Activated CD8-positive, alpha-beta memory T cell treated with anti-CD3 and anti-CD28 coated beads, Interleukin-2, amount 10 ng/mL, durations not matched to agents 7 days and 5 days (primary cell): ENCODE results near the gene RBKS. TPM values are rescaled to one million over a fixed set of nuclear protein-coding genes. Genes with fewer than 3 reads are reported as not detected.
"Not testable (repeated sequence)": the region's sequence is repeated elsewhere in the genome, so short reads cannot be mapped to it uniquely, and the experiment has no call there.

Experiments used
- ATAC-seq: fragments of 150-1000 bp; cut with Tn5 transposase; one replicate; pipeline ENCODE4 v1.10.0; 2021; ENCODE audit warnings: moderate library complexity
- CTCF ChIA-PET: fragments of 350-600 bp; sonication (Branson Sonifier 250); formaldehyde crosslinking; loops from one replicate; lab custom pipeline; 2021; ENCODE audit warnings: antibody characterized with exemption; lab: Charles Lee
- DNase-seq: peaks from one replicate; pipeline ENCODE4 v3.0.0-alpha.2; 2020
- H3K27ac Mint-ChIP-seq: one replicate; pipeline ENCODE4 v1.8.0; 2021; ENCODE audit warnings: mild to moderate bottlenecking, mixed read lengths
- H3K27me3 Mint-ChIP-seq: one replicate; pipeline ENCODE4 v1.8.0; 2021; ENCODE audit warnings: mixed read lengths
- H3K36me3 Mint-ChIP-seq: one replicate; pipeline ENCODE4 v1.8.0; 2021; ENCODE audit warnings: mild to moderate bottlenecking, mixed read lengths
- H3K4me1 Mint-ChIP-seq: one replicate; pipeline ENCODE4 v1.8.0; 2021; ENCODE audit warnings: mixed read lengths
- H3K4me3 Mint-ChIP-seq: one replicate; pipeline ENCODE4 v1.8.0; 2021; ENCODE audit warnings: mild to moderate bottlenecking, moderate library complexity, mixed read lengths
- H3K9me3 Mint-ChIP-seq: one replicate; pipeline ENCODE4 v1.8.0; 2022; ENCODE audit warnings: low read depth, mixed read lengths
- total RNA-seq, 2 experiments: library from RNA; stranded (reverse); gene quantifications; one replicate each; pipeline ENCODE4 v1.2.3, GENCODE V29; 2021

Gene RBKS
- total RNA-seq, 2 experiments from 2014 or later = 2.6 to 3.4 TPM

DNA sequence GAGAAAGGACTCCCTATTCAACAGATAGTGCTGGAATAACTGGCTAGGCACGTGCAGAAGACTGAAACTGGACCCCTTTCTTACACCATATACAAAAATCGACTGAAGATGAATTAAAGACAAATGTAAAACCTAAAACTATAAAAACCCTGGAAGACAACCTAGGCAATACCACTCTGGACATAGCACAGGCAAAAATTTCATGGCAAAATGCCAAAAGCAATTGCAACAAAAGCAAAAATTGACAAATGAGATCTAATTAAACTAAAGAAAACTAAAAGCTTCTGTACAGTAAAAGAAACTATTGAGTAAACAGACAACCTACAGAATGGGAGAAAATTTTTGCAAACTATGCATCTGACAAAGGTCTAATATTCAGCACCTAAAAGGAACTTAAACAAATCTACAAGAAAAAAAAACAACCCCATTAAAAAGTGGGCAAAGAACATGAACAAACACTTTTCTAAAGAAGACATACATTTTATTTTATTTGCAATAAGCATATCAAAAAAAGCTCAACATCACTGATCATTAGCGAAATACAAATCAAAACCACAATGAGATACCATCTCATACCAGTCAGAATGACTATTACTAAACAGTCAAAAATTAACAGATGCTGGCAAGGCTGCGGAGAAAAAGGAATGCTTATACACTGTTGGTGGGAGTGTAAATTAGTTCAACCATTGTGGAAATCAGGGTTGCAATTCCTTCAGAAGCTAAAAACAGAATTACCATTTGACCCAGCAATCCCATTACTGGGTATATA is 8.2 kb downstream of the RBKS start:
- H3K27me3 Mint-ChIP-seq, H3K4me3 Mint-ChIP-seq, DNase-seq, H3K4me1 Mint-ChIP-seq, CTCF ChIA-PET, ATAC-seq, H3K27ac Mint-ChIP-seq, H3K9me3 Mint-ChIP-seq: not testable (repeated sequence)
- H3K36me3 Mint-ChIP-seq = peaks cover 35% of the 10 kb centered on the region

DNA sequence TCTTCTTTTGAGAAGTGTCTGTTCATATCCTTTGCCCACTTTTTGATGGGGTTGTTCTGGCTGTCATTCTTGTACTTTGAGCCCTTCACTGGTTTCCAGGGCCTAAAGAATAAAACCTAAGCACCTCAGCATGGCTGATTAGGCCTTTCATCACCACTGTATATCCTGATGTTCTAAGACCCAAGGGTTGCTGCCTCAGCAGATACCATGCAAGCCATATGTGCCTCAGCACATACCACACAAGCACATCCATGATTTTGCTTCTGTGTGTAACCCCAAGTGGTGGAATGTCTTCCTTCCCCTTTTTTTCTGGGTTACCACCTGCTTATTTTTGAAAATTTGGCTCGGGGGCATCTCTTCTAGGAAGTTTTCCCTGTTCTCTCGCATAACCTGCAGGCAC is 11.4 kb downstream of the RBKS start:
- peaks cover 43% of the 10 kb centered on the region for H3K36me3 Mint-ChIP-seq
- no peak overlapping the region for H3K27ac Mint-ChIP-seq
- H3K4me1 Mint-ChIP-seq = no peaks in the 10 kb centered on the region
- no peaks in the 10 kb centered on the region for H3K27me3 Mint-ChIP-seq
- H3K9me3 Mint-ChIP-seq = peaks cover 11% of the 10 kb centered on the region
- DNase-seq (no peak), ATAC-seq (no peak)
- H3K4me3 Mint-ChIP-seq = no peak overlapping the region
- CTCF ChIA-PET = no interaction called here

DNA sequence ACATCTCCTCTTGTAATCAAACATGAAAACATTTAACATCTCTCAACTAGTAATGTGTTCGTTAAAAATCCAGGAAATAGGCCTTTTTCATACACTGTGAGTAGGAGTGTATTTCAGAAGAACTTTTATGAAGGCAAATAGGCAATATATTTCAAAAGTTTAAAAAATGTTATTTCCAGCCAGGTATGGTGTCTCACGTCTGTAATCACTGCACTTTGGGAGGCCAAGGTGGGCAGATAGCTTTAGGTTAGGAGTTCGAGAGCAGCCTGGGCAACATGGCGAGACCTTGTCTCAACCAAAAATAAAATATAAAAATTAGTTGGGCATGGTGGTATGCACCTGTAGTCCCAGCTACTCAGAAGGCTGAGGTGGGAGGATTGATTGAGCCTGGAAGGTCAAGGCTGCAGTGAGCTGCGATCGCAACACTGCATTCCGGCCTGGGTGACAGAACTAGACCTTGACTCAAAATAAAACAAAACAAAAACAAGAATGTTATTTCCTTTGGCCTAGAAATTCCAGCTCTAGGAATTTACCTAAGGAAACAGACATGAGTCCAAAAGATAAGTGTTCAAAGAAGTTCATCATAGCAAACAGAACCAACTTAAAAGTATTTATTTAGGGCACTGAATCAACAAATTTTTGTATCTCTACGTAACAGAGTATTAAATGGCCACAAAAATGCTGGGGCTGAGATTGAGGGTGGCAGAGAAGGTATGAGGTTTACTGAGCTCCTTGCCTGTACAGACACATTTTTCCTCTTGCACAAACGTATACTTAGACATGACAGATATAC is 14.9 kb downstream of the RBKS start:
- no peak overlapping the region for H3K4me3 Mint-ChIP-seq
- no peak for ATAC-seq
- peaks cover 27% of the 10 kb centered on the region for H3K36me3 Mint-ChIP-seq
- CTCF ChIA-PET = no interaction called here
- H3K9me3 Mint-ChIP-seq = peaks cover 9% of the 10 kb centered on the region
- H3K4me1 Mint-ChIP-seq = peaks cover 2% of the 10 kb centered on the region
- no peak overlapping the region for H3K27ac Mint-ChIP-seq
- no peaks in the 10 kb centered on the region for H3K27me3 Mint-ChIP-seq
- DNase-seq = no peak

DNA sequence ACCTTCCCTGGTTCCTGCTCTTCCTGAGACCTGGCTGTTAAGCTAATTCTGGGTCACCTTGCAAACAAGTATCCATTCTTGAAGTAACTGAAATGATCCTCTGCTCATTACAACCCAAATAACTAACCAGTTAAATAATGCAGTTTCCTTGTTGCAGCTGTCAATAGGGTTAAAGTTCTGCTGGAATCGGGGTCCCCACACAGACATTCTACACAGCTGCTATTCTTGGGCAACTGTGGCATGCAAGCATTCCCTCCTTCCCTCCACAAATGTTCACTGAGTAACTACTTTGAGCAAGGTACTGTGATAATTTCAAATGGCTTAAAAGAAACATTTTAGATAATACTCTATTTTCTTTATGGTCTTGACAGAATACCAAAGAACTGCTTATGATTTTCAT is 17.1 kb downstream of the RBKS start:
- Mint-ChIP-seq H3K36me3 (peaks cover 14% of the 10 kb centered on the region), H3K27ac (no peak overlapping the region), H3K27me3 (no peaks in the 10 kb centered on the region), H3K9me3 (peaks cover 5% of the 10 kb centered on the region), H3K4me1 (peaks cover 7% of the 10 kb centered on the region), H3K4me3 (no peak overlapping the region)
- no peak for DNase-seq
- ATAC-seq = no peak
- CTCF ChIA-PET = no interaction called here

DNA sequence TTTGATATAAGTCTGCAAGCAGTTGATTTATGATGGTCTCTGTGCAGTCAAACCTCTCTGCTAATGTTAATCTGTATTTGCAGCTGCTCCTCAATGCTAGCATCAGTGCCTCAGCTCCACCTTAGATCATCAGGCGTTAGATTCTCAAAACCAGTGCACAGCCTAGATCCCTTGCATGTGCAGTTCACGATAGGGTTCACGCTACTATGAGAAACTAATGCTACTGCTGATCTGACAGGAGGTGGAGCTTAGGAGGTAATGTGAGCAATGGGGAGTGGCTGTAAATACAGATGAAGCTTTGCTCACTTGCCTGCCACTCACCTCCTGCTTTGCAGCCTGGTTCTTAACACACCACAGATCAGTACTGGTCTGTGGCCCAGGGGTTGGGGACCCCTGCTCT is 18.4 kb downstream of the RBKS start:
- Mint-ChIP-seq H3K36me3 (peaks cover 12% of the 10 kb centered on the region), H3K27ac (no peak overlapping the region), H3K27me3 (no peaks in the 10 kb centered on the region), H3K4me3 (no peak overlapping the region), H3K4me1 (peaks cover 7% of the 10 kb centered on the region), H3K9me3 (peaks cover 5% of the 10 kb centered on the region)
- ATAC-seq (no peak), DNase-seq (no peak)
- CTCF ChIA-PET = interaction anchor here (0.9 kb wide), 1 partner anchor 145 kb away, joined by 3 read pairs; no protein-coding TSS in a partner anchor

DNA sequence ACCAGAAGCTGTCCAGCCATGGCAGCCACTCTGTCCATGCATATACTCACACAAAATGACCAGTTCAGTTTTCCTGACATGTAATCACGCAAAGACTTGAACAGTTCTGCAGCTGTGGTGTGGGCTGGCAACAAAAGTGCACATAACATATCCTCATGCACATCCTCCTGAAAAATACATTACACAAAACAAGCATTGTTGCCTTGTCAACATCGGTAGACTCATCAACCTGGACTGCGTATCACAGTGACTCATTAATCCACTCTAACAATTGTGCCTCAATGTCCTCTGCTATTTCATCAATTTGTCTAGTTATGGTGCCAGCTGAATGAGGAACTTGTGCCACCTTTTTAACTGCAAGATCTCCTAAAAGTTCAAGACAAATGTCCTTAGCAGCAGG is 19.5 kb downstream of the RBKS start:
- CTCF ChIA-PET = interaction anchor here (1.0 kb wide), 1 partner anchor 279 kb away, joined by 3 read pairs; no protein-coding TSS in a partner anchor
- Mint-ChIP-seq H3K4me3 (no peak overlapping the region), H3K9me3 (peaks cover 1% of the 10 kb centered on the region), H3K36me3 (peaks cover 6% of the 10 kb centered on the region), H3K27ac (no peak overlapping the region), H3K4me1 (peaks cover 7% of the 10 kb centered on the region), H3K27me3 (no peaks in the 10 kb centered on the region)
- DNase-seq (no peak), ATAC-seq (no peak)

DNA sequence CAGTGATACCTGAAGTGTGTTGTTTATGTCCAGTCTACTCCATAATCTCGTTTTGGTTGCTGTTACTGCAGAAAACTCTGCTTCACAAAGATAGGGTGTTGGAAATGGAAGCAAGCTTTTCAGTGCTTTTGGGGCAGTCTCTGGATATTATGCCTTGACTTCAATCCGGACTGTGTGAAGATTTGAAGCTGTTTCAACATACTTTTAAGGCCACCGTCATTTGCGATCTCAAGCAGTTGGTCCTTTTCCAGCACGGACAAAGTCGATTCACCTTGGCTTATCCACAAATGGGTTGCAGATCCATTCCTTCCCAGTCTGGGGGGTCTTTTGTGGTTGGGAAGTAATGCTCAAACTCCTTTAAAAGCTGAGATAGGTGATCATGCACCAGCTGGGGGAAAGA is 20.4 kb downstream of the RBKS start:
- Mint-ChIP-seq H3K36me3 (peaks cover under 1% of the 10 kb centered on the region), H3K9me3 (no peaks in the 10 kb centered on the region), H3K27me3 (no peaks in the 10 kb centered on the region), H3K4me3 (no peak overlapping the region), H3K27ac (no peak overlapping the region), H3K4me1 (peaks cover 7% of the 10 kb centered on the region)
- CTCF ChIA-PET = interaction anchor here (1.2 kb wide), 1 partner anchor 17 kb away, joined by 3 read pairs; no protein-coding TSS in a partner anchor
- no peak for ATAC-seq
- DNase-seq = no peak

DNA sequence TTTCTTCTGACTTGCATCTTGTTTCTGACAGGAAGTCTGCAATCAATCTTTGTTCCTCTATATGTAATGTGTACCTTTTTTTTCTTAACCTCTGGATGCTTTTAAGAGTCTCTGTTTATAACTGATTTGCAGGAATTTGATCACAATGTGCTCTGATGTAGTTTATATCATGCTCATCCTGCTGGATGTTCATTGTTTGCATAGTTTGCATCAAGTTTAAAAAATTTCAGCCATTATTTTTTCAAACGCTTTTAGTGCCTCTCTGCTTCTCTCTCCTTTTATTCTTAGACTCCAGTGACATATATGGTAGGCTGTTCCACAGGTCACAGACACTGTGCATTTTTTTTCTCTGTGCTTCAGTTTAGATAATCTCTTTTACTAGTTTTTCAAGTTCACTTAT is 23.9 kb downstream of the RBKS start:
- CTCF ChIA-PET = no interaction called here
- H3K36me3 Mint-ChIP-seq = peaks cover 2% of the 10 kb centered on the region
- peaks cover 5% of the 10 kb centered on the region for H3K4me1 Mint-ChIP-seq
- H3K4me3 Mint-ChIP-seq = no peak overlapping the region
- DNase-seq (no peak), ATAC-seq (no peak)
- H3K27me3 Mint-ChIP-seq = no peaks in the 10 kb centered on the region
- H3K27ac Mint-ChIP-seq = no peak overlapping the region
- H3K9me3 Mint-ChIP-seq = no peaks in the 10 kb centered on the region

DNA sequence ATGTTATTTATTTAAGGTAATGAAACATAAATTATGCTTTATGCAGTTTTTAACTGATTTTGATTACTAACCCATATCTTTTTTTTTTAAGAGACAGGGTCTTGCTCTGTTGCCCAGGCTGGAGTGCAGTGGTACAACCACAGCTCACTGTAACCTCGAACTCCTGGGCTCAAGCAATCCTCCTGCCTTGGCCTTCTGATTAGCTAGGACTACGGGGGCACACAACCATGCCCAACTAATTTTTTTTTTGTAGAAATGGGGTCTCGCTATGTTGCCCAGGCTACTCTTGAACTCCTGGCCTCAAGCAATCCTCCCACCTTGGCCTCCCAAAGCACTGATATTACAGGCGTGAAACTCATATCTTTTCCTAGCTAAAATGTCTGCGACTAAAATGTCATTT is 26.2 kb downstream of the RBKS start:
- H3K27ac Mint-ChIP-seq, H3K36me3 Mint-ChIP-seq, DNase-seq, H3K9me3 Mint-ChIP-seq, ATAC-seq, H3K27me3 Mint-ChIP-seq, H3K4me3 Mint-ChIP-seq, CTCF ChIA-PET: not testable (repeated sequence)
- peaks cover 14% of the 10 kb centered on the region for H3K4me1 Mint-ChIP-seq

DNA sequence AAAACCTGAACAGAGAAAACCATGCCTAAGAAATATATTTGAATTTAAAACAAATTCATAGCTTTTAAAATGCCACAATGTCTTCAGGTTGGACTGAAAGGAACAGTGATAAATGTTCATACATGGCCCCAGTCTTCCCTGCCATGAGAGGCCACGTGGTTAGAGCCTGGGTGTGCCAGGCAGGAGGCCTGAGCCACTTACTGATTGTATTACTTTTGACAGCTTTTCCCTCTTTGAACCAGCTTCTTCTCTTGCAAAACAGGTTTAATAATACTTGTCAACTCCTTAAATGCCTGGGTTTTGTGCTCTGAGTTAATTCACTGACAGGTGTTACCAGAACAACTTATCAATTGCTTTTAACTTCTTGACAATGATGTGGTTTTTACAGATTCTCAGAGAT is 27.0 kb downstream of the RBKS start:
- CTCF ChIA-PET = no interaction called here
- peaks cover 2% of the 10 kb centered on the region for H3K36me3 Mint-ChIP-seq
- H3K4me3 Mint-ChIP-seq = no peak overlapping the region
- H3K27ac Mint-ChIP-seq = no peak overlapping the region
- ATAC-seq = no peak
- no peak for DNase-seq
- no peaks in the 10 kb centered on the region for H3K27me3 Mint-ChIP-seq
- H3K4me1 Mint-ChIP-seq = peaks cover 16% of the 10 kb centered on the region
- H3K9me3 Mint-ChIP-seq = no peaks in the 10 kb centered on the region

DNA sequence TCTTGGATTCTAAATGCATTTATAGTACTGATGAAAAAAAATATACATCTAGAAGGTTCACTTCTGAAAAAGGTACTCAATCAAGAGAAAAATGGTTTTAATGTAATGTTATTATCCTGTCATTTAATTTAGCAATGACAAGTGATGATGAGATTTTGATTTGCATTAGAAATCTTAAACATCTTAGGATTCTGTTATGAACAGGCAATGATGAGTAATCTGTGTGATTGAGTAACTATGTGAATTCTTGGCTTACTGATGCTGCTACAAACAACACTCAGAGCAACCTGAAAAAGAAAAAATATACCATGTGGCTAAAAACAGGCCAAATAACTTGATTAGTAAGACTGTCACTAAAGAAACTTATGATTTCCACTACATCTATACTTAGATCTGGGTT is 30.1 kb downstream of the RBKS start:
- CTCF ChIA-PET = no interaction called here
- Mint-ChIP-seq H3K27me3 (no peaks in the 10 kb centered on the region), H3K4me1 (peaks cover 42% of the 10 kb centered on the region), H3K9me3 (no peaks in the 10 kb centered on the region), H3K27ac (no peak overlapping the region), H3K36me3 (peaks cover 15% of the 10 kb centered on the region), H3K4me3 (no peak overlapping the region)
- DNase-seq (no peak), ATAC-seq (no peak)

DNA sequence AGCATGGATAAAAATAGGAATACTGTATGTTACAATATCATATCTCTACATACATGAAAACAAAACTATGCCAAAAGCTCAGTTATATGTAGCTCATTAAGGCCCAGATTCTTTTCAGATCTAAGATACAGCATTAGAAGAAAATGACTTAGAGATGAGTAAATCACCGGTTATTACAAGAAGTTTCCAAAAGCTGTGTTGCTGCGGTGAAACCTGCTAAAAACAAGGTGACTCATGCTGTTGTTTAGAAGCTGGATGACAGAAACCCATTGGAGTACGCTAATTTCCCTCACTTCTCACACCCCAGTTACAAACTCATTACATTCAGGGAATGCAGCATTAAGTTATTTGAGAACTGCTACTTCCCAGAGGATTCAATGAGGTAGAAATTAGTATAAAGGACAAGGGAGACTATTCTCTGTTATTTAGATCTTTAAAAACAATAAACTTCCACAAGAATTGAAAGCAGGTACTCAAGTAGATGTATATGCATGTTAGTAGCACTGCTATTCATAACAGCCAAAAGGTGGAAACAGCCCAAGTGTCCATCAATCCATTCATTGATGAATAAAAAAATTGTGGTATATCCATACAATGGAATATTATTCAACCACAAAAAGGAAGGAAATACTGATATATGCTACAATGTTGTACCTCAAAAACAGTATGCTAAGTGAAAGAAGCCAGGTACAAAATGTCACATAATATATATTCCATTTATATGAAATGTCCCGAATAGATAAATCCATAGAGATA is 32.6 kb downstream of the RBKS start:
- CTCF ChIA-PET = interaction anchor here (1.0 kb wide), 2 partner anchors 27 to 51 kb away, joined by 3 read pairs; no protein-coding TSS in a partner anchor
- ATAC-seq (peak; percentile 83), DNase-seq (peak; percentile 56)
- H3K27me3 Mint-ChIP-seq = no peaks in the 10 kb centered on the region
- H3K4me3 Mint-ChIP-seq = no peak overlapping the region
- peaks cover 20% of the 10 kb centered on the region for H3K36me3 Mint-ChIP-seq
- peak overlapping the region; percentile 27 for H3K27ac Mint-ChIP-seq
- peaks cover 42% of the 10 kb centered on the region for H3K4me1 Mint-ChIP-seq
- H3K9me3 Mint-ChIP-seq = no peaks in the 10 kb centered on the region

DNA sequence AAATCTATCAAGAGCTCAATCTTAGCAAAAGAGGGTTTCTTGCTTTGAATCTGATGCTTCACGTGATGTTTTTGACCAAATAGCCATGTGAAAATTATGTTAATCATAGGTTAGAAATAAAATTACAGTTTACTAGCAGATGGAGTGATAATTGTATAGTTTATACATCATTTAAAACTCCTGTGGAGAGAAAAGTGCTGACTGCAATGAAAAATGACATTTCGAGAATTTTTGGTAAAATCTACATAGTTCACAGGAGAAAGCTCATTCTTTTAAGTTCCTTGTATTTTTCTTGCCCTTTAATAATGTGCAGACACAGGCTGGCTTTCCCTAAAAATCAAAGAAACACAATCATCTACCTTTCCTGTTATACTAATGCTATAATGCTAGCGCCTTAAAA is 33.2 kb downstream of the RBKS start:
- Mint-ChIP-seq H3K4me1 (peaks cover 42% of the 10 kb centered on the region), H3K36me3 (peaks cover 20% of the 10 kb centered on the region), H3K4me3 (no peak overlapping the region), H3K27ac (no peak overlapping the region), H3K9me3 (no peaks in the 10 kb centered on the region), H3K27me3 (no peaks in the 10 kb centered on the region)
- CTCF ChIA-PET = interaction anchor here (1.0 kb wide), 2 partner anchors 26 to 50 kb away, joined by 3 read pairs; no protein-coding TSS in a partner anchor
- ATAC-seq = no peak
- DNase-seq = no peak
